Adrenal gland (tissue), 12 donors: ENCODE measurements around the gene RASSF6. TPM values are rescaled to one million over a fixed set of nuclear protein-coding genes. Genes with fewer than 3 reads are reported as not detected.

Experiments used
- DNase-seq, 7 donors: peaks; one replicate each; pipeline ENCODE4 v3.0.0-alpha.2; 2019 to 2020
- H3K27ac ChIP-seq, 5 donors: fragments of 200-600 bp; sonication (generic) in 4 of 5; 1 replicate in 3 of 5; 2 replicates in 2 of 5; pipeline versions ENCODE4 v1.5.1 to v1.8.0; 2016 to 2020; ENCODE audit warnings: mild to moderate bottlenecking in 1 of 5
- H3K27me3 ChIP-seq: fragments of 200-600 bp; 2 replicates; pipeline ENCODE4 v1.8.0; 2021
- H3K36me3 ChIP-seq, 2 donors: fragments of 200-600 bp; replicated peaks in 1 of 2; 1 replicate in 1 of 2; 2 replicates in 1 of 2; pipeline versions ENCODE4 v1.5.1 to v1.8.0; 2018 to 2022
- H3K4me1 ChIP-seq, 2 donors: fragments of 200-600 bp; replicated peaks in 1 of 2; 1 replicate in 1 of 2; 2 replicates in 1 of 2; pipeline versions ENCODE4 v1.5.1 to v1.8.0; 2018 to 2021
- H3K4me3 ChIP-seq, 4 donors: fragments of 200-600 bp; sonication (generic) in 3 of 4; one replicate each; pipeline ENCODE4 v1.5.1; 2016 to 2018
- H3K9me3 ChIP-seq, 3 donors: fragments of 200-600 bp; sonication (generic) in 1 of 3; replicated peaks in 1 of 3; 1 replicate in 2 of 3; 2 replicates in 1 of 3; pipeline versions ENCODE4 v1.5.1 to v1.8.0; 2016 to 2021
- CTCF ChIP-seq, 6 experiments: fragments of 450-650 bp in 4 of 6; fragments of 200-600 bp in 2 of 6; sonication (generic) in 1 of 6; IDR thresholded peaks; 1 replicate in 5 of 6; 2 replicates in 1 of 6; pipeline versions ENCODE4 v1.5.1 to v1.8.0; 2016 to 2021; ENCODE audit warnings: antibody characterized with exemption in 6 of 6, mild to moderate bottlenecking in 2 of 6, moderate library complexity in 1 of 6
- POLR2A ChIP-seq, 2 donors: fragments of 450-650 bp; IDR thresholded peaks; one replicate each; pipeline ENCODE4 v1.6.1; 2017; ENCODE audit warnings: antibody characterized with exemption in 2 of 2, mild to moderate bottlenecking in 2 of 2, moderate library complexity in 1 of 2
- WGBS, 4 donors: extraction: QIAGEN DNeasy Blood & Tissue Kit in 2 of 4; methylation state at CpG; one replicate each; pipeline versions ENCODE4 v1.1.5 to v1.1.7; 2013 to 2017; 5-methylcytosine and 5-hydroxymethylcytosine counted together
- intact Hi-C, 2 donors: fragments of 100-400 bp; cut with DNase I; formaldehyde crosslinking; loops; one replicate each; pipeline versions ENCODE4 v1.14.1 to v1.15.0; 2022 to 2023
- polyA plus RNA-seq, 3 donors: library from polyadenylated mRNA; stranded (reverse); fragments of 200-250 nt in 2 of 3; fragments of 350-450 nt in 1 of 3; fragmentation: Illumina TruSeq in 1 of 3; extraction: RNeasy Lipid Tissue Mini Kit (QIAGEN cat#74804) in 1 of 3; gene quantifications; one replicate each; pipeline ENCODE4 v1.2.3, GENCODE V29; 2013 to 2014
- total RNA-seq, 9 donors: library from RNA; depleted of rRNA in 4 of 9; stranded (reverse); fragments of >200 nt in 4 of 9; fragments of 120-200 nt in 1 of 9; fragmentation: NEBNext Ultra II Directional in 1 of 9; extraction: Animal tissue kit (Norgen Biotek cat#: 25700) in 1 of 9; gene quantifications; one replicate each; pipeline versions ENCODE4 v1.1.0 to v1.2.4, GENCODE V29; 2013 to 2023
- donor health status: healthy with polysubstance abuse.
- donor health status: Bipolar disorder and iron deficiency.
- donor health status: DM: yes; HTN: yes; CAD: no.
- donor health status: DM: no; HTN: no; CAD: no.
- donor health status: DM: no; HTN: no; CAD: no.
- donor health status: DM: yes; HTN: yes; CAD: no.

The RASSF6 gene
- total and polyA plus RNA-seq, 12 donors, result 0.07 to 0.23 (median 0.13) TPM; not detected in 8

GRCh38 chr4:73619346-73619745, 890 bp downstream of the RASSF6 start:
- no peak for DNase-seq
- intact Hi-C loops, result no loop called here
- H3K27me3 ChIP-seq, result peaks cover 11% of the 10 kb centered on the region
- H3K27ac ChIP-seq, result no peak overlapping the region
- 40 to 56% (median 46%) methylated on average over 4 of the region's 4 CpGs for WGBS, 4 donors
- TF ChIP-seq CTCF (IDR thresholded peaks at IDR 0.05) (no peak), POLR2A (IDR thresholded peaks at IDR 0.05) (no peak)
- H3K4me3 ChIP-seq, result no peak overlapping the region
- H3K4me1 ChIP-seq, result peaks cover 0 to 4% of the 10 kb centered on the region in 2 donors
- no peaks in the 10 kb centered on the region for H3K9me3 ChIP-seq
- H3K36me3 ChIP-seq, result no peaks in the 10 kb centered on the region

GRCh38 chr4:73617256-73617655, 3.0 kb downstream of the RASSF6 start:
- H3K36me3 ChIP-seq, result no peaks in the 10 kb centered on the region
- H3K4me3 ChIP-seq, result no peak overlapping the region
- H3K9me3 ChIP-seq, result no peaks in the 10 kb centered on the region
- DNase-seq, result no peak
- H3K4me1 ChIP-seq, result peaks cover 0 to 4% of the 10 kb centered on the region in 2 donors
- WGBS, 4 donors, result 61 to 69% (median 66%) methylated on average over 6 of the region's 6 CpGs
- intact Hi-C loops, result no loop called here
- no peak overlapping the region for H3K27ac ChIP-seq
- H3K27me3 ChIP-seq, result peaks cover 11% of the 10 kb centered on the region
- no peak for TF ChIP-seq POLR2A (IDR thresholded peaks at IDR 0.05)

- H3K27ac ChIP-seq, result no peak overlapping the region
- H3K36me3 ChIP-seq, result no peaks in the 10 kb centered on the region
- no peak overlapping the region for H3K4me3 ChIP-seq
- no peak for TF ChIP-seq CTCF (IDR thresholded peaks at IDR 0.05)
- WGBS, 4 donors, result 11 to 34% (median 21%) methylated on average over 2 of the region's 2 CpGs
- H3K9me3 ChIP-seq, result no peaks in the 10 kb centered on the region
- intact Hi-C loops, result no loop called here
- no peak for DNase-seq
- H3K4me1 ChIP-seq, result peaks cover 0 to 3% of the 10 kb centered on the region in 2 donors
- peaks cover 11% of the 10 kb centered on the region for H3K27me3 ChIP-seq
Observed at GRCh38 chr4:73615613-73616012, 4.6 kb downstream of the RASSF6 start.

- no peaks in the 10 kb centered on the region for H3K36me3 ChIP-seq
- no peak overlapping the region for H3K4me3 ChIP-seq
- H3K27ac ChIP-seq, result no peak overlapping the region
- no peak for DNase-seq
- H3K27me3 ChIP-seq, result peaks cover 6% of the 10 kb centered on the region
- intact Hi-C loops, result no loop called here
- no peak for TF ChIP-seq POLR2A (IDR thresholded peaks at IDR 0.05)
- TF ChIP-seq CTCF (IDR thresholded peaks at IDR 0.05), result no peak
- H3K4me1 ChIP-seq, result no peaks in the 10 kb centered on the region
- no peaks in the 10 kb centered on the region for H3K9me3 ChIP-seq
Observed at GRCh38 chr4:73614311-73614867, 5.8 kb downstream of the RASSF6 start.

- DNase-seq, result no peak
- no peak for TF ChIP-seq CTCF (IDR thresholded peaks at IDR 0.05)
- TF ChIP-seq POLR2A (IDR thresholded peaks at IDR 0.05), result no peak
- no peaks in the 10 kb centered on the region for H3K36me3 ChIP-seq
- no peaks in the 10 kb centered on the region for H3K4me1 ChIP-seq
- no peaks in the 10 kb centered on the region for H3K9me3 ChIP-seq
- 70 to 93% (median 74%) methylated on average over 2 of the region's 2 CpGs for WGBS, 4 donors
- intact Hi-C loops, result no loop called here
- H3K27ac ChIP-seq, result no peak overlapping the region
- no peak overlapping the region for H3K4me3 ChIP-seq
- H3K27me3 ChIP-seq, result peaks cover 6% of the 10 kb centered on the region
Observed at GRCh38 chr4:73613130-73613529, 7.1 kb downstream of the RASSF6 start.
